ENCODE data around the gene RAF1.
"Not testable (repeated sequence)": the region's sequence is repeated elsewhere in the genome, so short reads cannot be mapped to it uniquely, and the experiment has no call there.

RAF1 gene

DNA sequence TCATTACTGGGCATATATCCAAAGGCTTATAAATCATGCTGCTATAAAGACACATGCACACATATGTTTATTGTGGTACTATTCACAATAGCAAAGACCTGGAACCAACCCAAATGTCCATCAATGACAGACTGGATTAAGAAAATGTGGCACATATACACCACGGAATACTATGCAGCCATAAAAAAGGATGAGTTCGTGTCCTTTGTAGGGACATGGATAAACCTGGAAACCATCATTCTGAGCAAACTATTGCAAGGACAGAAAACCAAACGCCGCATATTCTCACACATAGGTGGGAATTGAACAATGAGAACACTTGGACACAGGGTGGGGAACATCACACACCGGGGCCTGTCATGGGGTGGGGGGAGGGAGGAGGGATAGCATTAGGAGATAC, 23.1 kb downstream of the RAF1 start:
- DNase-seq (ENCODE audit: low read depth in 2 of 2) = not testable (repeated sequence)

GRCh38 chr3:12638105-12638504, 25.8 kb downstream of the RAF1 start:
- DNase-seq (ENCODE audit: low read depth in 2 of 2) = no peak

DNA sequence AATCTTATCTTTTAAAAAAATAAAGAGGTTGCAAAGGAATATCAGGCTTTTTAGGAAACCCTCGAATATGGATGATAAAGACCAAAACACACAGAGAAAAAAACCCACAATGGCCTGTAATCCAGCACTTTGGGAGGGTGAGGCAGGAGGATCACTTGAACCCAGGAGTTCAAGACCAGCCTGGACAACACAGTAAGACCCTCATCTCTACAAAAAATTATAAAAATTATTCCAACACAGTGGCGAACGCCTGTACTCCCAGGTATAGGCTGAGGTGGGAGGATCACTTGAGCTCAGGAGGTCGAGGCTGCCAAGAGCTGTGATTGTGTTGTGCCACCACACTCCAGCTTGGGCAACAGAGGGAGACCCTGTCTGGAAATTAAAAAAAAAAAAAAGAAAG, 30.8 kb downstream of the RAF1 start:
- no peak for DNase-seq (ENCODE audit: low read depth in 2 of 2)

DNA sequence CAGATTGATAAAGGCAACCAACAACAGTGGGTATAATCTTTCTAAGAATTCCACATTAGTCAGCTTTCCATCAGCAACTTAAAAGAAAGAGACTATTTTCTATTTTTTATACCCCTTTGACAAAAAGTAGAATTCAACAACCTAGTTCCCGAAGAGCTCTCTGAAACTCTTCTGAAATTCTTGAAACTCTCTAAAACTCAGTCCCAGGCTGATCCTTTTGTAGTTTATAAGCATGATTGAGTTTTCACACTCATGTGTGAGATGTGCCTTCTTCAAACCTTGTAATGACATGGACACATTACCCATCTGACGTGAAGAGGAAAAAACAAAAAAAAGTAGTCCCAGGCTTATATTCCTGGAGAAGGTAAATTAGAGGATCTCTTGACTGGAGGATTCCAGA, 31.4 kb downstream of the RAF1 start:
- no peak for DNase-seq (ENCODE audit: low read depth in 2 of 2)

GRCh38 chr3:12630843-12631242, 33.1 kb downstream of the RAF1 start:
- not testable (repeated sequence) for DNase-seq (ENCODE audit: low read depth in 2 of 2)

GRCh38 chr3:12630292-12630691, 33.6 kb downstream of the RAF1 start:
- DNase-seq (ENCODE audit: low read depth in 2 of 2) = no peak

DNA sequence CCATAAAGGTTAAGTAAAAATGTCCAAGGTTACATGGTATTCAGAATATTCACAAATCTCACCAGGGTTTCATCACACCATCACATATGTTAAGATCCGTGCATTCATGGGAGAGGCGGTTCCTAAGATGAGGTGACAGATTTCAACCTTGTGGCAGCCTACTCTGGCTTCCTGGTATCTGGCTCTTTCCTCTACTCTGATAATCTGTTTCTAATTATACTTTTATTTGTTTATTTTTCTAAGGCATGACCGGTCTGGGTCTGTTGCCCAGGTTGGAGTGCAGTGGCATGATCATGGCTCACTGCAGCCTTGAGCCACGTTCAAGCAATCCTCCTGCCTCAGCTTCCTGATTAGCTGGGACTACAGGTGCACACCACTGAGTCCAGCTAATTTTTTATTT, 34.4 kb downstream of the RAF1 start:
- DNase-seq (ENCODE audit: low read depth in 2 of 2) = peak in 1 of 2 experiments; percentile 35

DNA sequence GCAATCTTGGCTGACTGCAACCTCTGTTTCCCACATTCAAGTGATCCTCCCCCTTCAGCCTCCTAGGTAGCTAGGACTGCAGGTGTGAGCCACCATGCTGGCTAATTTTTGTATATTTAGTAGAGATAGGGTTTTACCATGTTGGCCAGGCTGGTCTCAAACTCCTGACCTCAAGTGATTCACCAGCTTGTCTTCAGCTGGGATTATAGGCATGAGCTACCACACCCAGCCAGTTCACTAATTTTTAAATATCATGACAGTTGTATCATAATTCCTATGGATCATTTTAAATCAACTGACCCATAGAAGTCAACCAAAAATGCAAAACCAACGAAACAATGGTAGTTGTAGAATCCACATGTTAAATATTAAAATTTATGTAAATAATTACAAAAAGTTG, 35.1 kb downstream of the RAF1 start:
- DNase-seq (ENCODE audit: low read depth in 2 of 2) = no peak

DNA sequence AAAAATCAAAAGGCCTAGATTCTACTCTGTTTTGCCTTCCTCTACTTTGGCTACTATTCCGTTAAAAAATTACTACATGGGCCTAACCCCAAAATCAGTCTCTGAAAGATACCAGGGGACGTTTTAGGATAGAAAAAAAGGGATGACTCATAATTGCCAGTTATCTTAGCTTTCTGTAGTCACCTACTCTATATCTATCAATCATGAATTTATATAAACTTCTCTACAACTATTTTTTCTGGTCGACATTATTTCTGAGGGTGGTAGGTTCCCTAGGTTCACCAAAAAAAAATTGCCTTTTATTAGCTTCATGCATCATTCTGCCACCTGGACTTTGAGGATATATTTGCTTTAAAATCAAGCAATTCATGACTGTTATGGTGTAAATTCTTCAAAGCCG, 36.5 kb downstream of the RAF1 start:
- DNase-seq (ENCODE audit: low read depth in 2 of 2) = no peak

GRCh38 chr3:12624964-12625363, 39.0 kb downstream of the RAF1 start:
- DNase-seq (ENCODE audit: low read depth in 2 of 2) = not testable (repeated sequence)

DNA sequence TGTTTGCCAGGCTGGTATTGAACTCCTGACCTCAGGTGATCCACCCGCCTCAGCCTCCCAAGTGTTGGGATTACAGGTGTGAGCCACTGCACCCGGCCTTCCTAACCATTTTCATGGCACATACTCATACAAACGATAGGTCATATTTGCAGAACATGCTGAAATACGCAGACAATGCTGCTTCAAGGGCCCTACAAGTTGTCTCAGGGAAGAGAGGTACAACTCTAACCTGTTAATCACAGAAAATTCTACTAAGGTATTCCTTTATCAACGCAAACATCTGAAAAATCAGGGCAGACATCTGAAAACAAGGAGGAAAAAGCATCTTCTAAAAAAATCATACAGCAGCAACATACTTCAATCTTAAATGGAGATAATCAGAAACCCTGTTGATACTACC, 39.9 kb downstream of the RAF1 start:
- no peak for DNase-seq (ENCODE audit: low read depth in 2 of 2)

DNA sequence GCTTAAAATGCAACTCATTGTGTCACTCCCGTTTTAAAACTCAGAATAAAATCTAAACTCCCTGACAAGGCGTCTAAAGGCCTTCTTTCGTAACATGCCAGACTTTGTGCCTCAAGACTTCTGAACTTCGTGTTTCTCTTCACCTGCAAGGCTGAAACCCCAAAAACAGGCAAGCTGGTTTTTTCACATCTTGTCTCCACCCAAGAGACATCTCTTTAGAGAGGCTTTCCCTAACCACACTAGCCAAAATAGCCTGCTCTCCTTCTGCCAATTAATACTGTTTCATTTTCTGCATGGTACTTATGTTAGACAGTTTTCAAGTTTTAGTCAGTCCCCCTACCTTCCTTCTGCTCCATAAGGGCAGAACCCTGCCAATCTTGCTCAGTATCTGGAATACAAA, 41.6 kb downstream of the RAF1 start:
- DNase-seq (ENCODE audit: low read depth in 2 of 2) = no peak

DNA sequence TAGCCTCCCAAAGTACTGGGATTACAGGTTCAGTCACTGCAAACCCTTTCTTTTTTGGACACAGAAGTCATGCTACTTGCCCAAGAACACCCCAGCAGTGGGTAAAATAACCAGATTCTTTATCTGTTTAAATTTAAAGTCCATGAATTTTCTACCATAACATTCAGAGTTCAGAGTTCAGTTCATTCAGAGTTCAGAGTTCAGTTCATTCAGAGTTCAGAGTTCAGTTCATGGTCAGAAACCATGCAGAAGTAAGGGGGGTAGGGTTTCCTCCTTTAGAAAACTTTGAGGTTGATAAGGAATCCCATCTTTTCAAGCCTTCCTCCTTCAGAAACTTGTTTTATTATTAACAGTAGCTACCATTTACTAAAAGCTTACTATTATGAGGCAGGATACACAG, 43.2 kb downstream of the RAF1 start:
- DNase-seq (ENCODE audit: low read depth in 2 of 2) = no peak

- DNase-seq (ENCODE audit: low read depth in 2 of 2) = no peak
These were observed 43.6 kb downstream of the RAF1 start for GRCh38 chr3:12620305-12620704.

DNA sequence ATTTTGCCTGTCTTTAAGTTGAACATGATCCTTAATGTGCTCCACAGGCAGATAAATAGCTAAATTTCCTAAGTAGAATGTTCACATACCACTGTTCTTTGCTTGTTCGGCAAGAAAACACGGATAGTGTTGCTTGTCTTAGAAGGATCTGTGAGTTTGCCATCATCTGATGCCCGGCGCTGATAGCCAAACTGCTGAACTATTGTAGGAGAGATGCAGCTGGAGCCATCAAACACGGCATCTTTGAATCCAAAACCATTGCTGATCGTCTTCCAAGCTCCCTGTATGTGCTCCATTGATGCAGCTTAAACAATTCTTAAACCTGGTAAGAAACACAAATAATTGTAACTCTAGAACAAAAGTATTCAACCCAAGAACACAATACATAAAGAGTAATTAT, 45.5 kb downstream of the RAF1 start:
- no peak for DNase-seq (ENCODE audit: low read depth in 2 of 2)

- no peak for DNase-seq (ENCODE audit: low read depth in 2 of 2)
These were observed 48.7 kb downstream of the RAF1 start for GRCh38 chr3:12615266-12615665.

DNA sequence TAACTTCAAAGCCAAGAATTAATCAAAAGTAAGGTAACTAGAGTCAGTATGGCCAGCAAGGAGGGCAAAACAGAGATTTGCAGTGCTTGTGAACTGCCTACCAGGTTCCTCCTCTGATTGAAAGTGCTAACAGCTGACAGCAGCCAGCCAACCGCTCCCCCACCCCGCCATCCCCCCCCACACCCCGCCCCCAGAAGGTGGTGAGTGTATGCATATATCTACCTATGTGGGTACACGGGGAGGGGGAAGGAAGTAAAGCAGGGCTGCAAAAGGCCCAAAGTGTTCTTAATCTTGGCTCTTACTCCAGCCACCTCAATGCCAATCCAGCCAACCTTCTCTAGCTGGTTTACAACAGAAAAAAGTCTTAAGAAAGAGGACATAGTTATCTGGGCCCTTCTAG, 50.7 kb downstream of the RAF1 start:
- no peak for DNase-seq (ENCODE audit: low read depth in 2 of 2)

DNA sequence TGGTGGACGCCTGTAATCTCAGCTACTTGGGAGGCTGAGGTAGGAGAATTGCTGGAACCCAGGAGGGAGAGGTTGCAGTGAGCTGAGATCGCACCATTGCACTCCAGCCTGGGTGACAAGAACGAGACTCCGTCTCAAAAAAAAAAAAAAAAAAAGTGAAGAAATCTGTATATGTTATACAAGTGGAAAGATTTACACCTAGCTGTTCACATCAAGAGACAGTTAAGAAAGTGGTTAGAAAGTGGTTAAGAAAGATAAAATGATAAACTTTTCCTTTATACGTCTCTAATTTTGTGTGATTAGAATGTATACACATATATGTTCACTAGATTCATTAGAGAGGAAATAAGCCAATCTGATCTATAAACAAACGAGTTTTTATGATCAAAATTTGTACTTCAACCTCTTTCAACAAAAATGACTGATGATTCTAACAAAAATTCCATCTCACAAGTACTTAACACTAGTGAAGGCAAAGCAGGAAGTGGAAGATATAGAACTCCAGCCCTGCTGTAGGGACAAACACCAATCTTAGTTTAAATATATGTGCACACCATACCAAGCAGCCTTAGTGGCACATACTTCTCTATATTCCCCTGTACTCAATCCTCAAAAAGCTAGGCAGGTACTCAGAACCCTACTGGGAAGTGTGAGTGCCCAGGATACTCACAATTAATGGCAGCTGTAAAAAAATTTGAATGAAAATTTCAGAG, 51.2 kb downstream of the RAF1 start:
- no peak for DNase-seq (ENCODE audit: low read depth in 2 of 2)

- DNase-seq (ENCODE audit: low read depth in 2 of 2) = no peak
These were observed 52.8 kb downstream of the RAF1 start for GRCh38 chr3:12611117-12611516.

DNA sequence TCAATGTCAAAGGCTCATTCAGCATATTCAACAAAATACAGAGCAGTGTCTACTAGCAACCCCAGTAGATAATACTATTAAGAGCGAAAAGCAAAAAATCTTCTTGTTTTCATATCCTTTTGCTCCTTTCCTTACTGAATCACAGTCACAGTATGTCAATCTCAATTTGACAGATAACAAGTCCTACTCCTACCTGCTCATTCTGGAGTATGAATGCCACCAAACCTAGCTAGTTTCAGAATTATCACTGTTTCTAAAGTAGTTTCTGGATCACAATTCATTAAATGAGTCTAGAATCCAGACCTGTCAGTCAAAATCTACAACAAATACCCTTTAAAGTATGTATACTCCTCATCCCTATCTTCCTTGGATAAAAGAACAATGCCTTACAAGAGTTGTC, 55.5 kb downstream of the RAF1 start:
- no peak for DNase-seq (ENCODE audit: low read depth in 2 of 2)

DNA sequence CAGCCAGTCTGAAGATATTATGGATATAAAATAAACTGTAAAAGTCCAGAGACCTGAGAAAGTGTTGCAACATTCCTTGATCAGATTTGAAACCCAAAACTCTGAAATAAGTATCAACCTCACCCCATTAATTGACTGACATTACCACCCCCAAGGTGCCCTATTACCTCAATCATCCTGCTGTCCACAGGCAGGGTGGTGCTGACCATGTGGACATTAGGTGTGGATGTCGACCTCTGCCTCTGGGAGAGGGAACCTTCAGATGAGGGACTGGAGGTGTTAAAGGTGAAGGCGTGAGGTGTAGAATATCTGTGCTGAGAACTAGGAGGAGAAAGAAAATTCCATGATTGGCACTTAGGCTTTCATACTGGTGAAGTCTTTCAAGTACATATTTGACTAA, 59.9 kb downstream of the RAF1 start:
- no peak for DNase-seq (ENCODE audit: low read depth in 2 of 2)

- DNase-seq (ENCODE audit: low read depth in 2 of 2) = no peak
These were observed 62.8 kb downstream of the RAF1 start for GRCh38 chr3:12601072-12601471.

DNA sequence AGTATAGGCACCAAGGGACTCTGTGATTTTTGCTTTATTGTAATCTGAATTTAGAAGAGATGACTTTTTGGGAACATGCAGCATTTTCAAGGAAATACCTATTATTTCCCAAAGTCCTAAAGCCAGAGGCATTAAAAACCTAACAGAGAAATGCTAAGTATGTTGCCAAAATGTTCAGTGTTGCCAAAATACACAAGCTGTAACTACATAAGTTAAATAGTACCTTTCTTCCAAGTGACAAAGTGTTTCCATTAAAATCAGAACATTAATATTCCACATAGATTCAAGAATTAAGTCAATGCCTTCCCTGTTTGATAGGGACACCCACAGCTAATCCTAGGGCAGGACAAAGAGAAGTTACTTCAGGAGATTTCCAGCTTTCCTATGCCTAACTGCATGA, 65.0 kb downstream of the RAF1 start:
- no peak for DNase-seq (ENCODE audit: low read depth in 2 of 2)

DNA sequence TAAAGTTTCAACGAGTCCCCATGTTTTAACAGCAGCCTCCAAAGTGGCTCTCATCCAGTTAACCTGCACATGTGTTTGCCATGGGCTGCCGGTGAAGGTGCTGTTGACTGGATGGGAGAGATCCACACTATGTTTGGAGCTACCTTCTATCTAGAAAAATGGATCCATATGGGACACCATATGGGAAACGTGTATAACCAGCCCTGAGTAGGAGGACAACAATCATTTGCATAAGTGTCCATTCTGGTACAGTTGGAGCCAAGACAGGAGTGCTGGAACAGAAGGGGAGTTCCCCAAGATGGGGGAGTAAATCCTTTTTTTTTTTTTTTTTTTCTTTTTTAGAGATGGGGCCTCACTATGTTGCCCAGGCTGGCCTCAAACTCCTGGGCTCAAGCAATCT, 70.4 kb downstream of the RAF1 start:
- no peak for DNase-seq (ENCODE audit: low read depth in 2 of 2)

Data from fibroblast of skin of left quadriceps (primary cell).